GM21528 (cell line): ENCODE measurements around the gene C2.
"Not testable (repeated sequence)": the region's sequence is repeated elsewhere in the genome, so short reads cannot be mapped to it uniquely, and the experiment has no call there.

Experiments
- ATAC-seq: cut with Tn5 transposase; IDR thresholded peaks from one replicate; pipeline ENCODE4 v1.9.1; 2021; ENCODE audit warnings: mild to moderate bottlenecking, moderate library complexity; ENCODE audit not compliant: unreplicated experiment, low FRiP score

The C2 gene

GRCh38 chr6:31972709-31973350 is 45.3 kb downstream of the C2 start:
- peak; percentile 2 for ATAC-seq

DNA sequence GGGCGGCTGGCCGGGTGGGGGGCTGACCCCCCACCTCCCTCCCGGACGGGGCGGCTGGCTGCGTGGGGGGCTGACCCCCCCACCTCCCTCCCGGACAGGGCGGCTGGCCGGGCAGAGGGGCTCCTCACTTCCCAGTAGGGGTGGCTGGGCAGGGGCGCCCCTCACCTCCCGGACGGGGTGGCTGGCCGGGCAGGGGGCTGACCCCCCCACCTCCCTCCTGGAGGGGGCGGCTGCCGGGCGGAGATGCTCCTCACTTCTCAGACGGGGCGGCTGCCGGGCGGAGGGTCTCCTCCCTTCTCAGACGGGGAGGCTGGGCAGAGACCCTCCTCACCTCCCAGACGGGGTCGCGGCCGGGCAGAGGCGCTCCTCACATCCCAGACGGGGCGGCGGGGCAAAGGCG is 48.5 kb downstream of the C2 start:
- not testable (repeated sequence) for ATAC-seq

GRCh38 chr6:31977816-31978431 is 50.4 kb downstream of the C2 start:
- ATAC-seq: no peak

DNA sequence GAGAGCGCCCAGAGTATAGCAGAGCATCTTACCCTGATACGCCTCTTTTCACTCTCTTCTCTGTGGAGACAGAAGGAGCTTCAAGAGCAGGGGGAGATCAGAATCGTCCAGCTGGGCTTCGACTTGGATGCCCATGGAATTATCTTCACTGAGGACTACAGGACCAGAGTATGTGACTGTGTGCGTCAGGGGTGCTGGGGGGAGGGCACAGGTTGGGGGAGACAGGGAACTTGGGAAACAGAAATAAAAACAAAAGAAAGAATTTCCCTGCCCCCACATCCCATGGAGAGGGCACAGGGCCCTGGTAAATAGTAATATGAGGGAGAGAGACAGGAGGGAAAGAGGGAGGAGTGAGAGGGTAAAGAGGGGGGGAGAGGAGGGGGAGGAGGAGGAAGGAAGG is 51.3 kb downstream of the C2 start:
- ATAC-seq: no peak

DNA sequence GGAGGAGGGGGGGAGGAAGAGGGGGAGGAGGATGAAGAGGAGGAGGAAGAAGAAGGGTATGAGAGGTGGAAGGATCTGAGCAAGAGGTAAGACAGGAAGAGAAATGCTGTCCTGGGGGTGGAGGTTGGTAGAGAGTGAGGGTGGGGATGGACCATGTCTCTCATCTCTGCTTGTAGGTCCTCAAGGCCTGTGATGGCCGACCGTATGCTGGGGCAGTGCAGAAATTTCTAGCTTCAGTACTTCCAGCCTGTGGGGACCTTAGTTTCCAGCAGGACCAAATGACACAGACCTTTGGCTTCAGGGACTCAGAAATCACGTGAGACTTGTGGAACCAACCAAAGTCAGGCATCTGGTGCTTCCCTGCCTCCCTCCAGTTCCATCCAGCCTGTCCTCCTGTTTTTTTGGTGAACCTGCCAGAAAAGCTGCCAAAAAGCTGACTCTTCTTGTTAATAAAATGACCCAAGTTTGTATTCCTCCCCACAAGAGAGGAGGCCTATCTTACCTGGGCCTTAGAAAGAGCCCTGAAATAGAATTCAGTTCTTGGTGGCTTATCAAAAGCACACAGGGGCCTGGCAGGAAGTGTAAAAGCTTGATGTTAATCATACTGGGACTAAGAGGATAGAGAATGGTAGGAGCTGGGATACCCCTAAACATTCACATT is 51.9 kb downstream of the C2 start:
- no peak for ATAC-seq

- ATAC-seq: not testable (repeated sequence)
Measured at GRCh38 chr6:31980195-31980876, 52.8 kb downstream of the C2 start.

DNA sequence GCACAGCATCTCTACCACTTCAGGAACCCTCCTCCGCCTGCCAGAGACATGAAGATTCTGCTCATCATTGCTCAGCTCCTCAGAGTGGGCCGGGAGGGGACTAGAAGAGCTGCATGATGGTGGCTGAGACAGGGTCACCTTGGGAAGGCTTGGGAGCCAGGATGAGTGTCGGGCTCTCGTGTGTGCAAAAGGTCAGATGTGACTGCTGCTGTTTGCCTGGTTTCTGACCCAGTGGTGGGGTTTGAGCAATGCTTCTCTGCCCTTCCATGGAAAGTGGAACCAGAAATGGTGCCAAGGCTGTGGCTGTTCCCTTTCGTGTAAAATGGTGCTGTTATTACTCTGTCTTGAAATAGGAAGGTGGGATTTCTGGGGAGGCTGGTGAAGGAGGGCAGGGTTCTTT is 53.5 kb downstream of the C2 start:
- not testable (repeated sequence) for ATAC-seq

DNA sequence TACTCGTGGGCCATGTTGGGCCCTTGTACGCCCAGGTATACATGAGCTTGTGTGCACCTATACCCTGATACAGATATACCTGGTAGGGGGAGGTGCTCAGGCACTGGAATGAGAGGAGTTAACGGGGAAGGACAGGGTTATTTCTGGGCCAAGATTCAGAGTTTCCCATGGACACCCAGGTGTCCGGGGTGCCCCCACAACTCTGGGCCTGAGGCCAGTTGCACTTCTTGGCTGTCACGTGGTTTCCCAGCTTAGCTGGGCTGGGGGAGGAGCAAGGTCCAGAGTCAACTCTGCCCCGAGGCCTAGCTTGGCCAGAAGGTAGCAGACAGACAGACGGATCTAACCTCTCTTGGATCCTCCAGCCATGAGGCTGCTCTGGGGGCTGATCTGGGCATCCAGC is 54.2 kb downstream of the C2 start, which contains the start of gene C4A:
C4A (plus strand) TSS at position 314 of the 400 bp plus-strand sequence; CDS start at position 365, 51 bp downstream.
- ATAC-seq: not testable (repeated sequence)

GRCh38 chr6:31989363-31989762 is 61.8 kb downstream of the C2 start:
- ATAC-seq: not testable (repeated sequence)

DNA sequence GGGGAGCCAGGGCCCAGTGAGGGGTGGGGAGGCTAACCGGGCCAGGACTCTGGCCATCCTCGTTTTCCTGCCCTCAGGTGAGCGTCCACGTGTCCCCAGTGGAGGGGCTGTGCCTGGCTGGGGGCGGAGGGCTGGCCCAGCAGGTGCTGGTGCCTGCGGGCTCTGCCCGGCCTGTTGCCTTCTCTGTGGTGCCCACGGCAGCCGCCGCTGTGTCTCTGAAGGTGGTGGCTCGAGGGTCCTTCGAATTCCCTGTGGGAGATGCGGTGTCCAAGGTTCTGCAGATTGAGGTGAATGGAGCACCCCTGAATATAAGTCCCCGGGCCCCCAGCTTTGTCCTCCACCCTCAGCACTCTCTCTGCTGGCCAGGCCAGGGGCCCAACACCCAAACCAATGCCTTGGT is 66.9 kb downstream of the C2 start:
- not testable (repeated sequence) for ATAC-seq
